Suppressor macrophage (primary cell): ENCODE measurements around the gene FTCD.

Experiments used
- DNase-seq, 4 experiments: peaks; one replicate each; pipeline ENCODE4 v3.0.0-alpha.2; 2020 to 2022

FTCD gene

DNA sequence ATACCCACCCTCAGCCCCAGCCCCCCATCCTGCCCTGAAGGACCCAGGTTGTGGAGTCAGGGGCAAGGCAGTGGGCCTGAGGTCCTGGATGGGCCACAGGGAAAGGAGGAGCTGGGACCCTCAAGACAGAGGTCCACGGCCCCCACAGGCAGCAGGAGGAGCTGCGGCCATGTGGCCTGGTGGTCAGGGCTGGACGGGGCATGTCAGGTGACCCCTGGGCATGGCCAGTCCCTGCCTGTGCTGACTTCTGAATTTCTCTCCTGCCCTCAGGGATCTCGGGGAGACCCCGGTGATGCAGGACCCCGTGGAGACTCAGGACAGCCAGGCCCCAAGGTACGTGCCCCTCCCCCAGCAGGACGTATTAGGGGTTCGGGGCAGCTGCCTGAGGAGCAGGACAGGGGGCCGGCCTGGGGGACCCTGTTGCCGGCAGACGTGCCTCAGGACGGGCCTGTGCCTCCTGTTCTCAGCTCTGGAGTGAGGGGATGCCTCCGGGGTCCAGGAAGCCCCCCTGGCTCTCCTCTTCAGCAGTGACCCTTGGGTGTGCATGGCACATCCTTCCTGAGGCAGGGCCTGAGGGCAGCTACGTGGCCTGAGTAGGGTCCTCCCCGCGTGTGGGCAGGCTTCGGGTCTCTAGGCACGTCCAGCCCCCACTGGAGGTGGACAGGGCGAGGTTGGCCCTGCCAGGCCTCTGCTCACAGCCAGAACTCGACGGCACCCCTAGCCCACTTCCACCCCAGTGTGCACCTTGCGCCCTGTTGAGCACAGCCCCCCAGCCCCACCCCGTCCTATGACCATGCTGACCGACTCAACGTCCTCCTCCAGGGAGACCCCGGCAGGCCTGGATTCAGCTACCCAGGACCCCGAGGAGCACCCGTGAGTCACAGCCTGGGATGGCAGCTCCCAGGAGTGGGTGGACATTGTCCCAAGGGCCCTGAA is 33.8 kb downstream of the FTCD start:
- no peak for DNase-seq

- no peak for DNase-seq
Measured at GRCh38 chr21:46120301-46121285, 34.8 kb downstream of the FTCD start.

DNA sequence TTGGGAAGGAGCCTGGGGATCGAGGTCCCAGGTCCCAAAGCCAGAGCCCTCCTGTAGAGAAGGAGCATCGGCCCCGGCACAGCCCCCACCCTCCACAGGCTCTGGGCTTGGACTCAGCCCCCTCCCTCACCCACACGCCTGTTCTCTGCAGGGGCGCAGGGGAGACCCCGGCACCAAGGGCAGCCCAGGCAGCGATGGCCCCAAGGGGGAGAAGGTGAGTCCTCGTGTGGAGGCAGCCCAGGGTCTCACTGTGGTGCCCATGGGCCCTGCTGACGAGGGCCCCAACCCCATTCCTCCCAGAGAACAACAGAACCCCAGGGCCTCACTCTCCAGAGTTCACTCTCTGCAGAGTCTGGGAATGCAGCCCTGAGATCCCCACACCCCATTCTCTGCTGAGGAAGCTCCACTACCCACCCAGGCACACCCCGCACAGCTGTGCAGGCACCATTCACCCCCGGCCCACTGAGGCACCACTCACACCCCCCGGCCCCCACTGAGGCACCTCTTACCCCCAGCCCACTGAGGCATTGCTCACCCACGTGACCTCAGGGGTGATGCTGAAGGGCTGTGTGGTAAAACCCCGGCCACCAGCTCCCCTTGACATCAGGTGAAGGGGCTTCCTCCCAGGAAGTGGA is 35.6 kb downstream of the FTCD start:
- no peak for DNase-seq

DNA sequence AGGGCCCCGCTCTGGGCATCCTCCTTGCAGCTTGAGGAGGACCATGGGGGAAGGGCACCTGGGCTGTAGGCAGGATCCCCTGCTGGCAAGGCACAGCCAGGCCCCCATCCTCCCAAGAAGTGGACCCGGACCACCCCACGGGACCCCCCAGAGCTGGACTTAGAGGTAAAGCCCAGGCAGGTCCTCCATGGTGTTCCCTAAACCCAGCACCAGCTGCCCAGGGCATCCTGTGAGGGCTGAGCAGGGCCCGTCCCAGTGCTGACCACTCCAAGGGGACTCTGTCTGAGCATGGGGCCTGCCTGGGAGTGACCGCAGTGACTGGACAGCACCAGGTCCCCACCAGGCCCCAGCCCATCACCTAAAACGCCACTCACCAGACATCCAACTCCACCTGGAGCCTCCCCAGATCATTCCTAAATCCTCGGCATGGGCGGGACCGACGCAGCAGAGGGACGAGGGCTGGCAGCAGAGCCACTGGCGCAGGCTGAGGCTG is 36.2 kb downstream of the FTCD start:
- DNase-seq = no peak

DNA sequence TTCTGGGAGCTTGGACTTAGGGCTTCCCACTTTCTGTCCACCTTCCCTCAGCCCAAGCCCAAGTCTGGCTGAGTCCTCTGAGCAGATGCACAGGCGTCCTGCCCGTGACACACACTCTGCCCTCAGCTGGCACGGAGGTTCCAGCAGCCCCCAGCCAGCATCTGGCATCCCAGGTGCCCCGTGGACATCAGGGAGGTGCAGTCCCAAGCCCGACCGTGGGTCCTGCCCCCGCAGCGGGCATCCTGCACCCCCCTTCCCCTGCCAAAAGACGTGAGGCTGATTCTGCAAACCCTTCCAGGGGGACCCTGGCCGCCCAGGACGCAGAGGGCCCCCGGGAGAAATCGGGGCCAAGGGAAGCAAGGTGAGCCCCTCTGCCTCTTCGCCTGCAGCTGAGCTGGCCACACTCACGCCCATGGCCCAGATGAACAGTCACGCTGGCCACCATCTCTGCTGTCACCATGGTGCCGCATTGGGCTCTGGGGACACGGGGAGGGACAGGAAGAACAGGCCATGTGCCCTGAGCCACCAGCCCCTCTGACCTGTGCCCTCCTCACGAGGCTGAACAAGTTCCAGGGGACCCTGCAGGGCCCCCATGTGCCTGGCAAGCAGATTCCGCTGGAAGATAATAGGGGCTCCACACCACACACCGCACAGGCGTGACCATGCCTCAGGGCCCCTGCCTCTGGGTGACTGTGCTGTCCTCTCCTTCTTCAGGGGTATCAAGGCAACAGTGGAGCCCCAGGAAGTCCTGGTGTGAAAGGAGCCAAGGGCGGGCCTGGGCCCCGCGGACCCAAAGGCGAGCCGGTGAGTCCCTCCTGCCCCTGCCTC is 36.8 kb downstream of the FTCD start:
- DNase-seq = no peak

DNA sequence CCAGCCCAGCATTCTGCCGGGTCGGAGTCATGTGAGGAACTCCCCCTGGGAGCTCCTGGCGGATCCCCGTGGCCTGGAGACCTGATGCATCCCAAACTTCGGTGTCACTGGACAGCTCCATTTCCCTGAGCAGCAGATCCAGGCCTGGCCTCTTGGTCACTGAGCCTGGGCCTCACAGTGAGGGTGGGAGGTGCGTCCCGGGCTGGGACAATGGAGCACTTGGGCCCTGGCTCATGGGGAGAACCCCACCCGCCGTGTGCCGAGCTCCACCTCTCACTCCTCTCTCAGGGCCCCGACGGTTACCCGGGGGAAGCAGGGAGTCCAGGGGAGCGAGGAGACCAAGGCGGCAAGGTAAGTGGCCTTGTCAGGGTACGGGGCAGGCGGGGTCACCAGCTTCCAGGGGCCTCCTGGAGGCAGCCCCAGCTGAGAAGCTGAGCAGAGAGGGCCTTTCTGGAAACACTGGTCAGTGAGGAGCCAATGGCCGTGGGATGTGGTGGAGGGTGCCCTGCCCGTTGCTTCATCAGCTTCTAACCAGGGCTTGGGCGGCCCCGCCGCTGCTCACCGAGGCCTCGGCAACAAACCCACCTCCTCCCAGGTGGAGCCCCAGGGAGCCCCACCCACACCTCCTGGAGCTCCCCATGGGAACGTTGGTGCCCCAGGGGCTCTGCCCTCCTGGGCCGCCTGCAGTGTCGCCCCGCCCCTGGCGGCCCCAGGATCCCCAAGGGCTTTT is 37.6 kb downstream of the FTCD start:
- no peak for DNase-seq

DNA sequence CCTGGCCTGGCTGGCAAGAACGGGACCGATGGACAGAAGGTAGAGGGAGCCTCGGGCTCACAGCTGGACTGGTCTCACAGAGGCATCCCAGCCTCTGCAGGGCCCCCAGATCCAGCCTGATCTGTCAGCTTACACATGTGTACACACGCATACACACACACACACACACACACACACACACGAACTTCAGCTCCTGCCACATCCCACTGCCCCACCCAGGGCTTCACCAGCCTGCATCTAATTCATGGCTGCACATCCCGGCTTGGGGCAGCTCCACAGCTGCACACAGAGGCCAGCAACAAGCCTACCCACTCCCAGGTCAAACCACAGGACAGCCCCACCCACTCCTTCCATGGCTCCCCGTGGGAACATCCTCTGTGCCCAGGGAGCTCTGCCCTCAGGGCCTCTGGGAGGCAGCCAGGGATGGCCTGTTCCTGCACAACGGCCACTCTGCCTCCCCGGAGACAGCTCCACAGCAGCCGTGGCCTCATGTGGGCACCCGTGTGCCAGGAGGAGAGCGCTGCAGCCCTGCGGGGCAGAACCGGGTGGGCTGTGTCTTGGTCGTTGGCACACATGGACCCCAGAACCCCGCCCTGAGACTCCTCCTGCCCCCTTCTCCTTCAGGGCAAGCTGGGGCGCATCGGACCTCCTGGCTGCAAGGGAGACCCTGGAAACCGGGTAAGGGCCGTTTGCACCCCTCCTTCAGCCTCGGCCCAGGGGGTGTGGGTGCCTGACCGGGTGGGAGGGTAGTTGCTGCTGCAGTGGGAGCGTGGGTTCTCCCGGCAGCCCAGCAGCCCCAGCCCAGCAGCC is 38.4 kb downstream of the FTCD start:
- DNase-seq = no peak

- DNase-seq = no peak
Measured at GRCh38 chr21:46116189-46116775, 39.1 kb downstream of the FTCD start.

DNA sequence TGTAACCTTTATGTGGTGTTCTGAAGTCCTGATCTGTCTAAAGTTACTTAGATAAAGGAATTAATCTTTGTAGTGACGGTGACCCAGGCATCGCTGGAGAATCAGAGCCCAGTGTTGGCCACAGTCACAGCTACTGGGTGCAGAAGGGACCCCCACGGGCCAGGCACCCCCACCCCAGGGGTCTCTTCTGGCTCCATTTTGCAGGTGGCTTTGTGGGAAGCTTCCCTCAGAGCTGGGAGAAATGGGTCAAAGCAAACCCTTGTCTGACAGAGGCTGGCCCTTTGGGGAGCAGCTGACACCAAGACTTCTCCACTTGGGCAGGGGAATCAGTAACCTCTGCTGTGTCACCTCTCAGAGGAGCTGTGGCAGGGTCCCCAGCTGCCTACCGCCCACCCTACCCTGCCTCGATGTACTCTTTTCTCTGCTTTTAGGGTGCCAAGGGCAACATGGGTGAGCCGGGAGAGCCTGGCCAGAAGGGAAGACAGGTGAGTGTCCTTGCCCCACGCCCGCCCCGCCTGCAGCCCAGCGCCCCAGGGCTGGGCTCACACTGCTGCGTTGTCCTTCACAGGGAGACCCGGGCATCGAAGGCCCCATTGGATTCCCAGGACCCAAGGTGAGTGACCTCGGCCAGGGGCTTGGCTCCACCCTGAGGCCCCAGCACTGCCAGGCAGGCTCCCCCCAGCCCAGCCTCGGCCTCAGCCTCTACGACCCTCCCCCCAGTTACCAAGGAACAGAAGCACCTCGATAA is 39.8 kb downstream of the FTCD start:
- no peak for DNase-seq

GRCh38 chr21:46114963-46115362 is 40.4 kb downstream of the FTCD start:
- DNase-seq = no peak

GRCh38 chr21:46113497-46114176 is 41.7 kb downstream of the FTCD start:
- no peak for DNase-seq

DNA sequence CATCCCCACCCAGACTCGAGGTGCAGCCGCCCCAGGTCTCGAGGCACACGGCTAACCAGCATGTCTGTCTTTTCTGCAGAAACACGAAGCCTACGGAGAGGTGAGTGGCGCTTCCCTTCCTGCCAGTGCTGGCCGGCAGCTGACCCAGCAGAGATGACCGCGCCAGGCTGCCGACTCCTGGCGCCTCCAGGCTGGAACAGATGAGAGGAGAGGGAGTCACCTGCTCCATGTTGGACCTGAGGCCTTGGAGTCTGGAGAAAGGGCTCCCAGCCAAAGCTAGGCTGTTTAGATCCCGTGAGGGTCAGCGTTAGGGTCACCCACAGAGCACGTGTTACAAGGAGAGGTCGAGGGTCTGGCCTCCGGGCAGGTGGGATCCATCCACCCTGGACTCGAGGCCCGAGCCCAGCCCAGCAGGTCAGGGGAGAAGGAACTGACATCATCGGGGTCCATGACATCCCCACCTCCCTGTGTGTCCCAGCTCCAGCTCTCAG is 42.6 kb downstream of the FTCD start:
- DNase-seq = no peak

GRCh38 chr21:46111857-46112724 is 43.3 kb downstream of the FTCD start:
- no peak for DNase-seq

DNA sequence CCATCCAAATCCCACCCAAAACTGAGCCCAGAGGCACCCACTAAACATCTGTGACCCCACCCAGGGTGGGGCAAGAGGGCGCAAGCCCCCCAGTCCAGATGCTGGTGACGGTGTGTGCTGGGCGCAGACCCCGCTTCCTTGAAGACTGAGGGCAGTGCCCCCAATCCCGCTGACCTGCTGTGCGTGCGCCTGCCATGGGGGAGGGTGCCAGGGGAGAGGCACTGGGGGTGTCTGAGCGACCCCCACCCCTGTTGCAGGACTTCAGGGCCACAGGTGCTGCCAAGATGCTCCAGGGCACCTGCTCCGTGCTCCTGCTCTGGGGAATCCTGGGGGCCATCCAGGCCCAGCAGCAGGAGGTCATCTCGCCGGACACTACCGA is 44.2 kb downstream of the FTCD start:
- DNase-seq = no peak

DNA sequence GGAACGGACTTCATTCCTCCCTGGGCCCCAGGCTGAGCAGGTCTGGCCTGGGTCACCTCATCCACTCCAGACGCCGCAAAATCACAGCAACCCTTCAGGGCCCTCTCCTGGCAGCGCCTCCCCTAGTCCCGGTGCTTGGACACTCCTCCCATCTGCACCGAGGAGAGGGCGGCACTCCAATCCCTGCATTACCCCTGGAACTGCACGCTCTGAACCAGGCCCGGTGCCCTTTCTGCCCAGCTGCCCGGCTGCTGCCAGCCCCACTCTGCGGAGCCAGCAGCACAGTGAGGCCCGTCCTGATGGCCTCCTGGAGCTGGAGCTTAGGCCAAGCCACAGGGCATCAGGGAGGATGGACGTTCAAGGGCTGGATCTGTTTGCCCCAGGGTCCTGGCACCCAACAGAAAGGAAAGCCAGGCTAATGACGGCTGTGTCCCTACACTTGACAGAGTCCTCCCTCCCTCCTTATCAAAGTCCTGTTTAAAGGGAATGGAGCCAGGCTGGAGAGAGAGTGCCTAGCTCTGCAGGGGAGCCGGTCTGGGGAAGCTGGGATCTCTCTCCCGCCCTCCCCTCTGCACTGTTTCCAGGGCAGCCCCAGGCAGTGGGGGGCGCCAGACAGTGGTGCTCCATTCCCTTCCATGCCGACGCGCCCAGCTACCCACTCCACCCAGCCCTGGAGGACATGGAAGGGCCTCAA is 44.7 kb downstream of the FTCD start:
- no peak for DNase-seq
